Measurements from ENCODE around the gene FAM217B. TPM values are rescaled to one million over a fixed set of nuclear protein-coding genes. Genes with fewer than 3 reads are reported as not detected.

Gene FAM217B
- total and polyA plus RNA-seq, 4 donors: 0.88 to 5.0 (median 1.7) TPM

GRCh38 chr20:59987135-59987534 is 46.9 kb downstream of the FAM217B start:
- Histone ChIP-seq H3K4me1 (ENCODE audit: control insufficient read depth in 4 of 4, insufficient read depth in 4 of 4, low read length in 3 of 4) (no peaks in the 10 kb centered on the region), H3K36me3 (ENCODE audit: control insufficient read depth in 4 of 4, insufficient read depth in 3 of 4, low read depth in 1 of 4, low read length in 3 of 4) (no peaks in the 10 kb centered on the region), H3K9ac (ENCODE audit: low read depth in 1 of 2, low read length in 2 of 2) (no peak overlapping the region), H3K27me3 (ENCODE audit: control insufficient read depth in 4 of 4, insufficient read depth in 4 of 4, low read length in 3 of 4) (no peaks in the 10 kb centered on the region), H3K4me3 (ENCODE audit: low read depth in 1 of 3, low read length in 3 of 3) (no peak overlapping the region), H3K9me3 (ENCODE audit: control insufficient read depth in 4 of 4, low read length in 3 of 4) (no peaks in the 10 kb centered on the region), H3K27ac (ENCODE audit: low read depth in 1 of 2, low read length in 2 of 2) (no peak overlapping the region)
- 92% methylated on average over 7 of the region's 7 CpGs for WGBS
- no peak for TF ChIP-seq HNF4A (conservative IDR thresholded peaks at IDR 0.05)
- no peak for TF ChIP-seq JUND (IDR thresholded peaks at IDR 0.05)
- no peak for TF ChIP-seq EGR1 (IDR thresholded peaks at IDR 0.05; ENCODE audit: low read depth in 2 of 2)
- TF ChIP-seq RAD21 (IDR thresholded peaks at IDR 0.05): no peak
- TF ChIP-seq TAF1 (conservative IDR thresholded peaks at IDR 0.05): no peak
- no peak for TF ChIP-seq FOXA2 (IDR thresholded peaks at IDR 0.05)
- TF ChIP-seq, protein P1, sequence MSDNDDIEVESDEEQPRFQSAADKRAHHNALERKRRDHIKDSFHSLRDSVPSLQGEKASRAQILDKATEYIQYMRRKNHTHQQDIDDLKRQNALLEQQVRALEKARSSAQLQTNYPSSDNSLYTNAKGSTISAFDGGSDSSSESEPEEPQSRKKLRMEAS (IDR thresholded peaks at IDR 0.05): no peak
- no peak for DNase-seq (ENCODE audit: low spot score)

DNA sequence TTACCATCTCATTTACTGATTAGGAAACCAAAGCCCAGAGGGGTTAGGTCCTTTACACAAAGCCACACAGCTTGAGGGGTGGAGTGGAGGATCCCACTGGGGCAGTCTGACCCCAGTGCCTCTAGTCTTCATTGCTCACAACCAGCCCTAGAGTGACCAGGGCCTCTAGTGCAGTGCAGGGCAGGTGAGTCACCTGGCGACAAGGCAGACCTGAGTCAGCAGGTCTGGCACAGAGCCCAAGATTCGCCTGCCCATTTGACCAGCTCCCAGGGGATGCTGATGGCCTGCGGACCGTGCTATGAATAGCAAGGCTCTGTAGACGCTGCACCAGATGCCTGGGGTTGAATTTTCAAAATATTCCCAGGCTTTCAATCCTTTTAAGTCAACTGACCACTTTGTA is 48.0 kb downstream of the FAM217B start:
- Histone ChIP-seq H3K36me3 (ENCODE audit: control insufficient read depth in 4 of 4, insufficient read depth in 3 of 4, low read depth in 1 of 4, low read length in 3 of 4) (no peaks in the 10 kb centered on the region), H3K27me3 (ENCODE audit: control insufficient read depth in 4 of 4, insufficient read depth in 4 of 4, low read length in 3 of 4) (no peaks in the 10 kb centered on the region), H3K9me3 (ENCODE audit: control insufficient read depth in 4 of 4, low read length in 3 of 4) (no peaks in the 10 kb centered on the region), H3K27ac (ENCODE audit: low read depth in 1 of 2, low read length in 2 of 2) (no peak overlapping the region), H3K9ac (ENCODE audit: low read depth in 1 of 2, low read length in 2 of 2) (no peak overlapping the region), H3K4me3 (ENCODE audit: low read depth in 1 of 3, low read length in 3 of 3) (no peak overlapping the region), H3K4me1 (ENCODE audit: control insufficient read depth in 4 of 4, insufficient read depth in 4 of 4, low read length in 3 of 4) (no peaks in the 10 kb centered on the region)
- TF ChIP-seq YY1 (IDR thresholded peaks at IDR 0.05) (no peak), SP1 (IDR thresholded peaks at IDR 0.05) (no peak), RAD21 (IDR thresholded peaks at IDR 0.05) (no peak), GABPA (IDR thresholded peaks at IDR 0.05 in 1 of 2, conservative IDR thresholded peaks at IDR 0.05 in 1 of 2) (no peak), HNF4A (conservative IDR thresholded peaks at IDR 0.05) (no peak), TAF1 (conservative IDR thresholded peaks at IDR 0.05) (no peak), FOXA2 (IDR thresholded peaks at IDR 0.05) (no peak), FOXA1 (IDR thresholded peaks at IDR 0.05) (no peak), HNF4G (IDR thresholded peaks at IDR 0.05) (no peak), EGR1 (IDR thresholded peaks at IDR 0.05; ENCODE audit: low read depth in 2 of 2) (no peak), REST (IDR thresholded peaks at IDR 0.05) (no peak), NR2F2 (IDR thresholded peaks at IDR 0.05) (no peak), RXRA (IDR thresholded peaks at IDR 0.05) (no peak), CTCF (IDR thresholded peaks at IDR 0.05; ENCODE audit: low read depth, low read length, missing input control) (no peak), JUND (IDR thresholded peaks at IDR 0.05) (no peak), ZBTB33 (IDR thresholded peaks at IDR 0.05) (no peak)
- TF ChIP-seq, protein P2, sequence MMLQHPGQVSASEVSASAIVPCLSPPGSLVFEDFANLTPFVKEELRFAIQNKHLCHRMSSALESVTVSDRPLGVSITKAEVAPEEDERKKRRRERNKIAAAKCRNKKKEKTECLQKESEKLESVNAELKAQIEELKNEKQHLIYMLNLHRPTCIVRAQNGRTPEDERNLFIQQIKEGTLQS (IDR thresholded peaks at IDR 0.05): no peak
- TF ChIP-seq, protein P1 (IDR thresholded peaks at IDR 0.05): no peak
- no peak for DNase-seq (ENCODE audit: low spot score)
- 74% methylated on average over 5 of the region's 5 CpGs for WGBS

All from liver (tissue), 9 donors.